GM03348 (cell line): ENCODE results near the gene KCNA5.

Source experiments
- DNase-seq: peaks from one replicate; pipeline ENCODE4 v3.0.0; 2012; ENCODE audit warnings: low spot score

The KCNA5 gene

DNA sequence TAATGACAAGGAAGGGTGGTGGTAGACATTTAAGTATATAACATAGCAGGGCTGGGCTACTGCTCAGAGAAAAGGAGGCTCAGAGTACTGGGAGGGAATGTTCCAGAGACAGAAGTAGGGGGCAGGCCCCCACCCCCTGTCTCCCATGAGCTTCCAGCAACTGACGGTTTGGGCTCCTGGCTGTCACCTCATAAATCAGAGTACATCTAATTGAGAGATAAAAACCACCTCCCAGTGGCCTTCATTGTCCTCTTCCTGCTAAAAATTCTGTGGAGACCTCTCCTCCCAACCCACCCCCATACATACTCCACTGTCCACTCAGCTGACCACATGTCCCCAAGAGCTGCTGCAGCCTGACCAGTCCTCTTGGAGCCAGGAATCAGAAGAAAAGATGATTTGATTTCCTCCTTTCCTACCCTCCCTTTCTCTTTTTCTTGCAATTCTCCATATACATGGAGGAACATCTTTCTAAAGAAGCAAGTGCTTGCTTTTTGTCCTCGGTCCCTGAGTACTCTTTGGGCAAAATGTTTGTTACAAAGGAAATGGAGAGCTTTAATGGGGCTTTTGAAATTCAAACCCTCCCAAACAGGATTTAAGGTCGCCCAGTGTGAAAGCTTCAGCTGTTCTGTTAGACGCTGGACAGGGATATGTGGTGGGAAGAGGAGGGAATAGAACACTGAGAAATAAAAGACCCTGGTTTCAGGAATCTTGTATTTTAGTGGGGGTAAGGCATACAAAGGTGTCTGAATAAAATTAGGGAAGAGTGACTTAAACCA, 16.4 kb upstream of the KCNA5 start:
- no peak for DNase-seq

DNA sequence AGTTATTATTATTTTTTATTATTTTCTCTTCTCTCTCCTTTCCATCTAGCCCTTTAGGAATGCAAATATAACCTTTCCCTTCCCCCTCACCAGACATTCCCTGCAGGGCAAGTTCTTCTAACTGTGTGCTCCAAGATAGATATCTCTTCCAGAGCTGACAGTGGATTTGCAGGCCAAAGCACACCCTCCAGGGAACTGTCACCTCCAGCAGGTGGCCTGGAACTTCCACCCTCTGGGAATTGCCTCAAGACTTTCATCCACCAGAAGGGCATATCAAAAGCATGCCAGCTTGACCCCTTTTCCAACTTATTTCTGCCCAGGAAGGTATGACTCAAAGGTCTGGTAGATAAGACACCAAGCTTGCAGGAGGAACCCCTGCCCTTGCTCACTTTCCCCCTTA, 13.6 kb upstream of the KCNA5 start:
- DNase-seq = no peak

DNA sequence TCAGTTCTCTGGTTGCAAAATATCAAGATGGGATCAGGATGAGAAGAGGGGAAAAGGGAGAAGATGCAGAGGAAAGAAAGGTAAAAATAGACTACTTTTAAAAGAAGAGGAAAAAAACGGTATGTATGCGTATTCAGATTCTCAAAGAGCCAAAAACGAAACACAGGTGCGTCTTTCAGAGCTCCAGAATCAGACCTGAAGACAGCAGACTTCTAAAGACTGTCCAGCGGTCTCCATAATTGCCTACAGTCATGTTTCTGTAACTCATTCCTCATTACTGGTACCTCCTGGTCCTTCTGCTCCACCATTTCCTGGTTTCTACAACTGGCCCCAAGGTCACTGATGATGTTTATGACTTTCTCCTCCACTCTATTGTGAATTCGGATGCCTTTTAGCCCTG, 12.4 kb upstream of the KCNA5 start:
- DNase-seq = no peak

DNA sequence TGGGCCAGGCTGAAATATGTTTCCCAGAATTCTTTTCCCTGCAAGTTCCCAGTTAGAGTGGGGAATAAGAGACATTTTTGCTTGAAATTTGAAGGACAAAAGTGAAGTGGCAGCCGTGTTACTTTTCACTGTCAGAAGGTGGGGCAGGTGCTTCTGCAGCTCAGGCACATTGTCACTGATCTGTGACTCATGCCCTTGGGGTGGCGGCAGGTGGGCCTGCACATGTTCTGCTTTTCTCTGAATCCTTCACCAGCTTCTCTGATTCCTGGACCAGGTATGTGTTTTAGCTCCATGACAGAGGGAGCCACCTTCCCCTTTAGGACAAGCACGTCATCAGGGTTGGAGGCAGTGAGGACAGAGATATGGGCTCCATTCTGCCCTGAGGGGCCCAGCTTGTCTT, 11.7 kb upstream of the KCNA5 start:
- DNase-seq = no peak

DNA sequence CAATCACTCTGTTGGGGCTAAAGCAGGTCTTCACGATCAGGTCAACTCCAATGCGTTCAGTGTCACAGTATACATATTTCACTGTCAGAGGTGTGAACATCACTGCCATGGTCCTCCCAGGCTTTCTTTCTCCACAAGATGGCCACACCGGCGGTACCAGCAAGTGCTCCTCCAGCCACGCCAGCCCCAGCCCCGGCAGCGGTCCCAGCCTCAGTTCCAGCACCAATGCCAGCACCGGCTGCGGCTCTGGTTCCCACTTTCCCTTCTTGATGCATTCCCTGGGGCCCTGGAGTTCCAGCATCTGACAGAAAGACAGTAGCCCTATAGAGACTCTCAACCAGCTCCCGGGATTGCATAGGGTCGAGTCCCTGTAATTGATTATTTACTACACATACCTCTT, 10.9 kb upstream of the KCNA5 start:
- DNase-seq = no peak

DNA sequence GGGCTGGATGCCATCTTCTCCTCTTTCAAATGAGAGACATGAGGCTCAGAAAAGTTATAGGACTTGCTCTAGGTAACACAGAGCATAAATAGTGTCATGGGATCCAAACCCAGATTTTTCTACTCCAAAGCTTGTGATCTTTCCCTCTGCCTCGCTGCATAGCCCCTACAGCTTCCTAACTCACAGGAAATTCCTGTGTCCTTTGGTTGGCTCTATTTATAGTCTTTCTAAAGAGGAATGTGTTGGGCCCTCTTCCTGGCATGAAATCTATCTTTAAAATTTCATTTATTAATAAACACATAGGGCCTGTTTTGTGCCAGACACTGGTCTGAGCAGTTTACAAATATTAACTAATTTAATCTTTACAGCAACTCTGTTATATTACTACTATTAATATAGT, 9.8 kb upstream of the KCNA5 start:
- DNase-seq = peak; percentile 42

DNA sequence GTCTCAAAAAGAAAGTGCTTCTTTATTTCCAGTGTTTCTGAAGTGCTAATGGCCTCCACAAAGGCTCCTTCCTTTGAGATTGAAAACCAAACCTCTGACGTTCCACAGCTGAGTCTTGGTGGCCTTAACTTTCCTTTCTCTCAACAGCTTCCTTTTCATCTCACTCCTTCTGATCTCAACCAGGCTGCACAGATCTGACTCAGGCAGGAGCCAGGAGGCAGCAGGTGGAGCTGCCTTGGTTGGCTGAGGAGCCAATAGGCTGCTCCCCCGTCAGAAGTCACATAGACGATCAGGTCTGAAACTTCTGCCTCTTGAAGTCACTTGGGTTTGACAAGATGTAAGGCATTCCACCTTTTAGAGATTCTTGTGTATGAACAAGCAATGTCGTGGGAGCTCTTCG, 9.1 kb upstream of the KCNA5 start:
- DNase-seq = no peak

DNA sequence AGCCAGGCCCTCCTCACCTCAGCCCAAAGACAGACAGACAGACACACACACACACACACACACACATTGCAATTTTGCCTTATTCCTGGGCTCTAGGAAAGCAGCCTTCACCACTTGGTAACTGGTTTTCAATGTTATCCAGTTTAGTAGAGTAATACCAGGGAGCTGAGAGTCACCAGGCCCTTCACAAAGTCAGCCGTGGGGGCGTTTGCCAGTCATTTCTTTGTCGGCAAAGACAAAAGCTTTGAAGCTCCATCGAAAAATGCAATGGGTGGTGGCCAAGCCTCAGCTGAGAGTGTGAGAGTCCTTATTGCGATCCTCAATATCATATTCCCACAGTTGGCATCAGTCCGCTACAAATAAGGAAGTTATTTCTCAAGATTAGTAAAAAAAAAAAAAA, 8.1 kb upstream of the KCNA5 start:
- DNase-seq = no peak

DNA sequence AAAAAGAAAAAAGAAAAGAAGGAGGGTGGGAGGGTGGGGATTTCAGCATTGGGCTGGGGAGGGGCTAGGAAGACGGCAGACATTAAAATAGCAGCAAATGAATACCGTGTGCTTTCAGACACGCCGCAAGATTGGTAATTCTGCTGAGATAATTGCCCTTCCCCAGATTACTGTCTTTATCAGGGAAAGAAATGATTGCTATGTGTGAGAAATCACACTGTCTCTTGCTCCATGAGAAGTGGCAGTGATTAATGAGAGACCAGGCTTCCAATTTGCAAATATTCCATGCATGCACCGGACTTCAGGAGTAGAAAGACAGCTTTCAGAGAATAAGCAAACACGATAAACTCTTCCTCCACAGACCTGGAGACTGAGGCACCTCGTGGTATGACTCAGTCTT, 7.6 kb upstream of the KCNA5 start:
- DNase-seq = no peak

DNA sequence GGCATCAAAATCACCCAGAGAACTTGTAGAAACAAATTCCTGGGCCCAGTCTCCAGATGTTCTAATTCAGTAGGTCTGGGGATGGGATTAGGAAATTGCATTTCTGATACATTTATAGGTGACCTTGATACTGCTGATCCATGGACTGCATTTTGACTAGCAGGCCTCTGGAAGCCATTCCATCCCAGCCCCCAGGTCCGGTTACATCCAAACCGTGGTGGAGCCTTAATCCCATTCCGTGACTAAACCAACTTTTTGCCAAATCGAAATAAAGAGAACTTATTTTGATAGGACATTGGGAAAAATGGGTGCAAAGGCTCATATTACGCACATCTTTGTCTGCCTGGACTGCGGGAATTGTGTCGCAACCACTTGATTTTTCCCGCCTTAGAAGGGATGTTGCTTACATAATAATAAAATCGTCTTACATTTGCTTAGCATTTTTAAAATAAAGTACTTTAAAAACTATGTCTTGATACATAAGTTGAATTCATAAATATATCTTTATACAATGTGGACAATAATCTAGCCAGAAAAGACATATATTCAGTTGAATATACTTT, 5.8 kb upstream of the KCNA5 start:
- DNase-seq = no peak

DNA sequence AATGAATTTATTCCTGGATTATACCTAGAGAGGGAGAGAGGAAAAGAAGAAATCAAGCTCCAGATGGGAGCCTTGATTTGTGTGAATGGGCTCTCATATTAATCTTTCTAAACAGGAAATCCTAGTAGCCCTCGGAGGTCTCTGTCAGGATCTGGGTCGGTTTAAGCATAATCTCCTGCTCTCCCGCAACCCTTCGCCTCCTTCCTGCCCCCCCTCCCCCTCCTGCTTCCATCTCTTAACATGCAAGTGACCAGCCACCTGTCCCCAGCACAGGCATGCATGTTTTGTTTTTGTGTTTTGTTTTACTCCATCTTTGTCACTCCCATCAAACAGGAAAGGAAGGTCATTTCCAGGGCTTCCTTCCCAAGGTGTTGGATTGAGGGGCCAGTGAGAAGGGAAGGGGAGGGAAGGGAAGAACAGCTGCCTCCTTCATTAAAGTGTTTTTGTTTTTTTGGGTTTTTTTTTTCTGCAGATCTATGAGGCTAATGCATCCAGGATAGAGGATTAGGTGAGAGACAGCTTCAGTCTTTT, 4.8 kb upstream of the KCNA5 start:
- DNase-seq = no peak

DNA sequence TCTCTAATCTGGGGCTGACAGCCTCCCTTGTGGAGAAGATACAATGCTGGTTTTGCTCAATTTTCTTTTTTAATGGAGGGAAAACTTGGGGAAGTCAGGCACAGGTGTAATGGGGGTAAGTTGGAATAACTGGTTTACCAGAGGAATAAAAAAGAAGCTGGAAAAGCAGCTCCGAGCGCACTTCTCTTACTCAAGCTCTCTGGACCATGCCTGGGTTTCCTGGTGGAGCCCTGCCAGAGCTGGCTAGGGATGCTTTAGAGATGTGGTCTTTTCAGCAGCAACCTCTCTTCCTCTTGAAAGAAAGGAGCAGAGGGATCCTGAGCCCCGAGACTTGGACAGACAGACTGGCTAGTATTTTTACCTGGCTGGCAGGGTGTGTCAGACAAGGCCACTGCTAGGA, 3.9 kb upstream of the KCNA5 start:
- DNase-seq = no peak

DNA sequence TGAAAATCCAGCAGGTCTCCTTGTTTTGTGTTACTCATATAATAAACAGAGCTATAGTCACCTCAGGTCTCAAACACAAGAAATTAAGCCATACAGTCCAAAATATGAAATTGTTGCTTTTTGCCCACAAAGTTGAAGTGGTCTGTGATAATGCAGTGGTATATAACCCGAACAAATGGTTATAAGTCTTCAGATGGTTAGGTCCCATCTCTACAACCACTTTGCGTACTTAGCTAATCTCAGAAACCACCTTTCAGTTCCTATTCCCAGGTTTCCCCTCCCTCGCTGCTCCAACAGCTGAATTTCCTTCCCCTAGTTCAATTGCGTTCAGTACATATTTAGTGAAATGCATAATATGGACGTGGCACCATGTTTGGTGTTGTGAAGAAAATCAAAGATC, 3.3 kb upstream of the KCNA5 start:
- DNase-seq = no peak

DNA sequence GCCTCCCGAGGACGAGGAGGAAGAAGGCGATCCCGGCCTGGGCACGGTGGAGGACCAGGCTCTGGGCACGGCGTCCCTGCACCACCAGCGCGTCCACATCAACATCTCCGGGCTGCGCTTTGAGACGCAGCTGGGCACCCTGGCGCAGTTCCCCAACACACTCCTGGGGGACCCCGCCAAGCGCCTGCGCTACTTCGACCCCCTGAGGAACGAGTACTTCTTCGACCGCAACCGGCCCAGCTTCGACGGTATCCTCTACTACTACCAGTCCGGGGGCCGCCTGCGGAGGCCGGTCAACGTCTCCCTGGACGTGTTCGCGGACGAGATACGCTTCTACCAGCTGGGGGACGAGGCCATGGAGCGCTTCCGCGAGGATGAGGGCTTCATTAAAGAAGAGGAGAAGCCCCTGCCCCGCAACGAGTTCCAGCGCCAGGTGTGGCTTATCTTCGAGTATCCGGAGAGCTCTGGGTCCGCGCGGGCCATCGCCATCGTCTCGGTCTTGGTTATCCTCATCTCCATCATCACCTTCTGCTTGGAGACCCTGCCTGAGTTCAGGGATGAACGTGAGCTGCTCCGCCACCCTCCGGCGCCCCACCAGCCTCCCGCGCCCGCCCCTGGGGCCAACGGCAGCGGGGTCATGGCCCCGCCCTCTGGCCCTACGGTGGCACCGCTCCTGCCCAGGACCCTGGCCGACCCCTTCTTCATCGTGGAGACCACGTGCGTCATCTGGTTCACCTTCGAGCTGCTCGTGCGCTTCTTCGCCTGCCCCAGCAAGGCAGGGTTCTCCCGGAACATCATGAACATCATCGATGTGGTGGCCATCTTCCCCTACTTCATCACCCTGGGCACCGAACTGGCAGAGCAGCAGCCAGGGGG, 979 bp downstream of the KCNA5 start:
- DNase-seq = no peak

DNA sequence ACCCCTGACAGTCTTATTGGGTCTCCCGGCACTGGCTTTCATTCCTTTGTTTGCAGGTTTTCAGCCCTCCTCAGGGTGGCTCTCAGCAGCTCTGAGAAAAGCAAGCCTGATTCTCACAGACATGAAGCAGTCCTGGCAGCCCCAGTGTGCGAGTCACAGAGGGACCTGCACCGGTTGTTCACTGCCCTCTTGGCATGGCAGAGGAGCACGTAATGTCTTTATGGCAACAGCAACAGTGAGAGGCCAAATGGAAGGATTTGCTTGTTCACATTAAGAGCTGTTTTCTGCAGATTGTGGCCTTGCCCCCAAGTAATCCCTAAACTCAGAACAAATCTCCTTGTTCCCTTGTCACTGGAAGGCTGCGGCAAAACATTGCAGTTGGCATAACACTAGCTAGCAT, 3.4 kb downstream of the KCNA5 start:
- DNase-seq = no peak

DNA sequence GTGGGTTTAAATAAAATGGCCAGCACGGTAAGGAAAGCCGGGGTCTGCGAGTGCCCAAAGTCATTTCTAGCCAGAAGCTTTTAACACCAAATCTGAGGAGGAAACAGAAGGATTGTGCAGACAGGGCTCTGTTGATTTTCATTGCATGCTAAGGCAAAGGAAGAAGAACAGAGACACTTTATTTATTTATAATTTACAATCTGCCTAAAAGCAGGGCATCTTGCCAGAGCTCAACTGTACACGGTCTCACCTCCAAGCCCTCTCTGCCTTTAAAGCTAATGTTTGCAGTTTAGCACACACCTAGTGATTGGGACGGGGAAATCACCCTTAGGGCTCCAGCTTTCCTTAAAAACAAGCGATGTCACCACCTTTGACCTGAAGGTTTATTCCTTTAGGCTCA, 4.0 kb downstream of the KCNA5 start:
- no peak for DNase-seq

DNA sequence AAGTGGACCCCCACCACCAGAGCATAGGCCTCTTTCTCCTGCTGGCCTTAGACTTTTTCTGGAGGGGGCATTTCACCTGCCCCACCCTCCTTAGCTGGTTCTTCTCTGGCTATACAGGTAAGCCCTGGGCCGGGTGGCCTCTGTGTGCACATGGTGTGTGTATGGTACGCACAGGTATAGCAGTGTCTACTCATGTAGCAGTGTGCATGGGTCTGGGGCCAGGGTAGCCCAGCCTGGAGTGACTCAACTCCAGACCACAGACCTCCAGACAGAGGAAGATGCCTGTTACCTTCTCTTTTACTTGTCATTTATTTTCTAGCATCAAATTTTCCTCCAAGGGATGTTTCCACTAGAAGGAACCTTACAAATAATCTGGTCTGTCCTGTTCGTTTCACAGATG, 6.9 kb downstream of the KCNA5 start:
- no peak for DNase-seq

DNA sequence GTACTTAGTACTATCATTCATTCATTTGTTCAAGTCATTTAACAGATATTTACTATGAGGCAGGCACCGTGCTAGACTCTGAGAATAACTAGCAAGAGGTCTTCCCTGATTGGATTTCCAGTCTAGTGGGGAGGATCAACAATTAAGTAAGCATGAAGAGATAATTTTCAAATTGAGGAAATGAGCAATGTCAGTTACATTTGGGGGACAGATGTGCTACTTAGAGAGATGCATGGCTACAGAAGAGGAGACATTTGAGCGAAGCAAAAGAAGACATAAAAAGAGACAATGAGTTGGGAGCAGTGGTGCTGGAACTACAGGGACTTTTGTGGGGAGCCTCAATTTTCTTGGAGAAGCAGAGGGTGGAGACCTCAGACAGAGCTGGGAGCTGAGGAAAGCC, 7.7 kb downstream of the KCNA5 start:
- no peak for DNase-seq

DNA sequence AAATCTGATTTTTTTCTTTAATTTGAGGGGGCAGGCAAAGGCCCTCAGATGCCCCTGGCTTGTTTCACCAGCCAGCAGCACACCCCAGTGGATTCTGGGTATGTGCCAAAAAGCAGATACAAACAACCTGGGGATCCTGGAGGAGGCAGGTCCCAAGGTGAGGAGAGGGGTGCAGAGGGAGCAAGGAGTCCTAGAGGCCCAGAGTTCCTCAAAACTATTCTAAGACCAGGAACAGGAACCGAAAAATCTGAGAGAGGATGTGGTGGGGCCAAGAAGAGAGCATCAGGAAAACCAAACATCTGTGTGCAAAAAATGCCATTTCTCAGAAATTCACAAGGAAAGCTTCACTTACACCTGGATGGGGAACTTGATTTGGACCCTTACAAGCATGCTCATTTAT, 8.2 kb downstream of the KCNA5 start:
- DNase-seq = no peak

DNA sequence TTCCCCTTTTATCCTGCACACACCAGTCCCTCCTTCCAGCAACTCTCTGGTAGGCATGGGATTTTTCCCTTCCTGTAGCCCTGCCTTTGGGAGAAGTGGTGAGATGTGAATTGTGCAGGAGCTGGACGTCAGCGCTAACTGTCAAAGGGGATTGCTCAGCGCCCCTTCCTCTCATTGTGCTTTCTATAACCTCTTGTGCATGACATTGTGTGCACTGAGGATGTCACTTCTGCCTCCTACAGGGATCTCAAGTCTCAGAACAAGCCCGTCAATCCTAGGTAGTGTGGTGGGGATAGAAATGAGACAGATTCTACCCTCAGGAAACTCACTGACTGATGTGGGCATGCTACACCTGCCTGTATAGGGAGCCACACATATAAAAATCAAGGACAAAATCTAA, 8.7 kb downstream of the KCNA5 start:
- no peak for DNase-seq

DNA sequence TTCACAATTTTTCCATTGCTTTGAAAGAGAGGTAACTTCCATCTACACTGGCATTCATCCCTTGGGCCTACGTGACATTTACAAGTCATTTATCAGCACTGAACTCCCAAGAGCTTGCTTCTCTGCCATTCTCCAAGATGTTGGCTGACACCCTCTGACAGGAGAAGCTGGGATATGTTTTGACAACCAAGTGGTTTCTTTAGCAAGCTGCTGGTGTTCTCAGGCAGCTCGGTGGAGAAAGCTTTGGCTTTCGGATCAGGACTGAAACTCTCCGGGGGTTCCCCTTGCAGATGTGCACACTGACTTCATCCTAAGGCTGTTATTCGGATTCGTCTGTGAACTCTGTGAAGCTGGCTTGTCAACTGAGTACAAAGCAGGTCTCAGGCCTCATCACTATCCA, 15.7 kb downstream of the KCNA5 start:
- DNase-seq = no peak

DNA sequence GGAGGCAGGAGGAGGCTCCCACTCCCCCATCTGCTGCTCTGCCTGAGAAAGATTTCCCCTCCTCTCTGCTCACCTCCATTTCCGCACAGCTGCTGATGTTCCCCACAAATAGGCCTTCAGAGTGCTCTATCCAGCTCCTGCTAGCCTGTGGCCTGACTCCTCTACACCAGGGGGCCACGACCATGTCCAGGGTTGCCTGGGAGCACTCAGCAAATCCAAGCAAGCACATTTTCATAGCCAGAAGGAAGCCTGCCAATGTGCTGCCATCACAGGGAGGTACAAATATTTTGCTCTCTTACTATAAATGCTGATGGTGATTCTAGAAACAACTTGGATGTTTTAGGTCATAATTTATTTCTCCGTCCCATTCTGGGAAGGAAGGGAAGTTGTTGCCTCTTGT, 17.3 kb downstream of the KCNA5 start:
- DNase-seq = no peak

DNA sequence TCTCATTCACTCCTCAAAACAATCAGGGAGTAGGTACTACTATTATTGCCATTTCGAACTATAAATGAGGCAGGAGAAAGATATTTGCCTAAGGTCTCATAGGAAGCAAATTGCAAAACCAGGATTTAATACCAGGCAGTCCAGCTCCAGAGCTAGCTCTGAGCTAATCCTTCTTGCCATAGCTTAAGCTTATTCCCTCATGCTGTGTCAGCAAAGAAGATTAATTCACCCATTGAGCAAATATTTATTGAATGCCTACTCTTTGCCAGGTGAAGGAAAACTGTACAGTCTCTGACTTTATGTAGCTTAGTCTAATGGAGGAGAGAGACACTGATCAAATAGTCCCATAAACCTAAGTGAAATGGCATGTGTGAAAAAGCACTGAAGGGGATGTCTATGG, 19.5 kb downstream of the KCNA5 start:
- DNase-seq = no peak
